ENCODE data around the gene NFKBIE. TPM values are rescaled to one million over a fixed set of nuclear protein-coding genes. Genes with fewer than 3 reads are reported as not detected.

The NFKBIE gene
- total RNA-seq, 1 experiment from 2014 or later = 7.4 TPM

- H3K9me3 ChIP-seq (ENCODE audit: low read length) = no peaks in the 10 kb centered on the region
- DNase-seq = no peak
- BruUV-seq (replicated peaks) = no TSS peak
- ChIA-PET CTCF (no interaction called here), POLR2A (ENCODE audit: unreplicated experiment) (no interaction called here)
- H3K79me2 ChIP-seq (ENCODE audit: low read length) = peaks cover 40% of the 10 kb centered on the region
- H3K27me3 ChIP-seq (ENCODE audit: low read length) = no peaks in the 10 kb centered on the region
- no peaks in the 10 kb centered on the region for H3K36me3 ChIP-seq (ENCODE audit: low read depth, low read length)
- intact Hi-C loops (cut with micrococcal nuclease) = no loop called here
- no peaks in the 10 kb centered on the region for H3K9me2 ChIP-seq (replicated peaks; ENCODE audit: low read length)
- H3K9ac ChIP-seq (ENCODE audit: low read length) = no peak overlapping the region
- no peak overlapping the region for H3K4me3 ChIP-seq (ENCODE audit: low read length)
- no peak overlapping the region for H3K27ac ChIP-seq (ENCODE audit: low read length)
- H3K4me1 ChIP-seq (ENCODE audit: insufficient read depth, low read length) = peaks cover 38% of the 10 kb centered on the region
- H3K4me2 ChIP-seq (ENCODE audit: low read length) = no peak overlapping the region
- ATAC-seq = no peak
- H4K20me1 ChIP-seq (ENCODE audit: low read length) = peaks cover 7% of the 10 kb centered on the region; the same call in 1 of the 2 replicates
- peaks cover 6% of the 10 kb centered on the region for H3F3A ChIP-seq (ENCODE audit: low read length, unreplicated experiment)
- no peak overlapping the region for H2AFZ ChIP-seq (ENCODE audit: low read length)
- TF ChIP-seq, protein P1, sequence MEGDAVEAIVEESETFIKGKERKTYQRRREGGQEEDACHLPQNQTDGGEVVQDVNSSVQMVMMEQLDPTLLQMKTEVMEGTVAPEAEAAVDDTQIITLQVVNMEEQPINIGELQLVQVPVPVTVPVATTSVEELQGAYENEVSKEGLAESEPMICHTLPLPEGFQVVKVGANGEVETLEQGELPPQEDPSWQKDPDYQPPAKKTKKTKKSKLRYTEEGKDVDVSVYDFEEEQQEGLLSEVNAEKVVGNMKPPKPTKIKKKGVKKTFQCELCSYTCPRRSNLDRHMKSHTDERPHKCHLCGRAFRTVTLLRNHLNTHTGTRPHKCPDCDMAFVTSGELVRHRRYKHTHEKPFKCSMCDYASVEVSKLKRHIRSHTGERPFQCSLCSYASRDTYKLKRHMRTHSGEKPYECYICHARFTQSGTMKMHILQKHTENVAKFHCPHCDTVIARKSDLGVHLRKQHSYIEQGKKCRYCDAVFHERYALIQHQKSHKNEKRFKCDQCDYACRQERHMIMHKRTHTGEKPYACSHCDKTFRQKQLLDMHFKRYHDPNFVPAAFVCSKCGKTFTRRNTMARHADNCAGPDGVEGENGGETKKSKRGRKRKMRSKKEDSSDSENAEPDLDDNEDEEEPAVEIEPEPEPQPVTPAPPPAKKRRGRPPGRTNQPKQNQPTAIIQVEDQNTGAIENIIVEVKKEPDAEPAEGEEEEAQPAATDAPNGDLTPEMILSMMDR (conservative IDR thresholded peaks at IDR 0.05; ENCODE audit: low read depth, low read length) = no peak
- TF ChIP-seq EZH2 (IDR thresholded peaks at IDR 0.05; ENCODE audit: low read length, unreplicated experiment) = no peak
- no peak for TF ChIP-seq EZH2phosphoT487 (IDR thresholded peaks at IDR 0.05; ENCODE audit: borderline replicate concordance, low read length)
These were observed 4.7 kb downstream of the NFKBIE start for GRCh38 chr6:44260451-44261297.

GRCh38 chr6:44260011-44260410, 5.3 kb downstream of the NFKBIE start:
- H2AFZ ChIP-seq (ENCODE audit: low read length) = no peak overlapping the region
- H3K79me2 ChIP-seq (ENCODE audit: low read length) = peaks cover 42% of the 10 kb centered on the region
- H3K9ac ChIP-seq (ENCODE audit: low read length) = no peak overlapping the region
- no peaks in the 10 kb centered on the region for H3K36me3 ChIP-seq (ENCODE audit: low read depth, low read length)
- H3K4me2 ChIP-seq (ENCODE audit: low read length) = no peak overlapping the region
- DNase-seq (no peak), ATAC-seq (no peak)
- H4K20me1 ChIP-seq (ENCODE audit: low read length) = peaks cover 11% of the 10 kb centered on the region
- no peaks in the 10 kb centered on the region for H3K9me3 ChIP-seq (ENCODE audit: low read length)
- TF ChIP-seq EZH2 (IDR thresholded peaks at IDR 0.05; ENCODE audit: low read length, unreplicated experiment) = no peak
- TF ChIP-seq, protein P1 (conservative IDR thresholded peaks at IDR 0.05; ENCODE audit: low read depth, low read length) = no peak
- no peak for TF ChIP-seq EZH2phosphoT487 (IDR thresholded peaks at IDR 0.05; ENCODE audit: borderline replicate concordance, low read length)
- ChIA-PET POLR2A (ENCODE audit: unreplicated experiment) (no interaction called here), CTCF (no interaction called here)
- H3K27ac ChIP-seq (ENCODE audit: low read length) = no peak overlapping the region
- intact Hi-C loops (cut with micrococcal nuclease) = no loop called here
- H3F3A ChIP-seq (ENCODE audit: low read length, unreplicated experiment) = peaks cover 9% of the 10 kb centered on the region
- BruUV-seq (replicated peaks) = no TSS peak
- H3K4me3 ChIP-seq (ENCODE audit: low read length) = no peak overlapping the region
- no peaks in the 10 kb centered on the region for H3K9me2 ChIP-seq (replicated peaks; ENCODE audit: low read length)
- H3K27me3 ChIP-seq (ENCODE audit: low read length) = no peaks in the 10 kb centered on the region
- peaks cover 40% of the 10 kb centered on the region for H3K4me1 ChIP-seq (ENCODE audit: insufficient read depth, low read length)

GRCh38 chr6:44258921-44259320, 6.4 kb downstream of the NFKBIE start:
- BruUV-seq (replicated peaks) = no TSS peak
- no peak overlapping the region for H3K27ac ChIP-seq (ENCODE audit: low read length)
- peaks cover 9% of the 10 kb centered on the region; the same call in 1 of the 2 replicates for H3K36me3 ChIP-seq (ENCODE audit: low read depth, low read length)
- peaks cover 32% of the 10 kb centered on the region for H3K4me1 ChIP-seq (ENCODE audit: insufficient read depth, low read length)
- ATAC-seq (no peak), DNase-seq (no peak)
- ChIA-PET CTCF (no interaction called here), POLR2A (ENCODE audit: unreplicated experiment) (no interaction called here)
- H2AFZ ChIP-seq (ENCODE audit: low read length) = no peak overlapping the region
- H3F3A ChIP-seq (ENCODE audit: low read length, unreplicated experiment) = peaks cover 18% of the 10 kb centered on the region
- no peak overlapping the region for H3K4me2 ChIP-seq (ENCODE audit: low read length)
- H3K4me3 ChIP-seq (ENCODE audit: low read length) = no peak overlapping the region
- no peaks in the 10 kb centered on the region for H3K27me3 ChIP-seq (ENCODE audit: low read length)
- H3K9me3 ChIP-seq (ENCODE audit: low read length) = no peaks in the 10 kb centered on the region
- intact Hi-C loops (cut with micrococcal nuclease) = no loop called here
- TF ChIP-seq, protein P1 (conservative IDR thresholded peaks at IDR 0.05; ENCODE audit: low read depth, low read length) = no peak
- TF ChIP-seq EZH2phosphoT487 (IDR thresholded peaks at IDR 0.05; ENCODE audit: borderline replicate concordance, low read length) = no peak
- no peak for TF ChIP-seq EZH2 (IDR thresholded peaks at IDR 0.05; ENCODE audit: low read length, unreplicated experiment)
- peaks cover 31% of the 10 kb centered on the region for H3K79me2 ChIP-seq (ENCODE audit: low read length)
- H3K9ac ChIP-seq (ENCODE audit: low read length) = no peak overlapping the region
- H3K9me2 ChIP-seq (replicated peaks; ENCODE audit: low read length) = no peaks in the 10 kb centered on the region
- peaks cover 21% of the 10 kb centered on the region for H4K20me1 ChIP-seq (ENCODE audit: low read length)
